Activated CD4-positive, alpha-beta T cell treated with anti-CD3 and anti-CD28 coated beads, Interleukin-2, amount 50 U/mL, for 4 hours (primary cell): ENCODE measurements around the gene PALLD.
"Not testable (repeated sequence)": the region's sequence is repeated elsewhere in the genome, so short reads cannot be mapped to it uniquely, and the experiment has no call there.

Source experiments
- DNase-seq, 2 experiments: peaks; one replicate each; pipeline ENCODE4 v3.0.0-alpha.2; 2020

PALLD gene

GRCh38 chr4:168713253-168713652 lies 216.4 kb downstream of the PALLD start:
- no peak for DNase-seq

- DNase-seq, result no peak
Observed at GRCh38 chr4:168715896-168716295, 219.0 kb downstream of the PALLD start.

- no peak for DNase-seq
Observed at GRCh38 chr4:168716406-168717129, 219.7 kb downstream of the PALLD start.

GRCh38 chr4:168717847-168718246 lies 221.0 kb downstream of the PALLD start:
- DNase-seq, result no peak

- DNase-seq, result no peak
Observed at GRCh38 chr4:168719725-168720124, 222.9 kb downstream of the PALLD start.

- DNase-seq, result no peak
Observed at GRCh38 chr4:168720396-168720900, 223.6 kb downstream of the PALLD start.

- no peak for DNase-seq
Observed at GRCh38 chr4:168722391-168722790, 225.5 kb downstream of the PALLD start.

GRCh38 chr4:168723020-168723419 lies 226.2 kb downstream of the PALLD start:
- DNase-seq, result no peak

GRCh38 chr4:168723569-168723968 lies 226.7 kb downstream of the PALLD start:
- DNase-seq, result no peak

GRCh38 chr4:168724243-168724642 lies 227.4 kb downstream of the PALLD start:
- DNase-seq, result no peak

GRCh38 chr4:168724686-168725411 lies 228.0 kb downstream of the PALLD start:
- no peak for DNase-seq

GRCh38 chr4:168725930-168726329 lies 229.1 kb downstream of the PALLD start:
- DNase-seq, result no peak

- DNase-seq, result not testable (repeated sequence)
Observed at GRCh38 chr4:168727181-168727580, 230.3 kb downstream of the PALLD start.

- DNase-seq, result no peak
Observed at GRCh38 chr4:168731006-168731636, 234.3 kb downstream of the PALLD start.

- DNase-seq, result no peak
Observed at GRCh38 chr4:168731706-168732414, 235.0 kb downstream of the PALLD start.

GRCh38 chr4:168732714-168733113 lies 235.9 kb downstream of the PALLD start:
- no peak for DNase-seq

- DNase-seq, result no peak
Observed at GRCh38 chr4:168734703-168735678, 238.1 kb downstream of the PALLD start.

GRCh38 chr4:168735735-168736134 lies 238.9 kb downstream of the PALLD start:
- no peak for DNase-seq

GRCh38 chr4:168736860-168737805 lies 240.3 kb downstream of the PALLD start:
- no peak for DNase-seq

- no peak for DNase-seq
Observed at GRCh38 chr4:168737806-168738172, 240.9 kb downstream of the PALLD start.

- DNase-seq, result no peak
Observed at GRCh38 chr4:168739886-168740285, 243.0 kb downstream of the PALLD start.
